NT2/D1 (cell line): ENCODE results near the gene TSPAN16.

Experiments used
- DNase-seq: peaks from one replicate; pipeline ENCODE4 v3.0.0-alpha.2; 2011; ENCODE audit warnings: low read depth, low spot score
- H3K27me3 ChIP-seq: 2 replicates; pipeline ENCODE4 v1.6.0; 2011; ENCODE audit warnings: mild to moderate bottlenecking; ENCODE audit not compliant: insufficient read length, insufficient read depth
- H3K36me3 ChIP-seq: 2 replicates; pipeline ENCODE4 v1.6.1; 2011; ENCODE audit warnings: mild to moderate bottlenecking, low read length, mixed read lengths; ENCODE audit not compliant: insufficient read depth, insufficient read length
- H3K4me1 ChIP-seq: 2 replicates; pipeline ENCODE4 v1.5.1; 2011; ENCODE audit not compliant: insufficient read depth, insufficient read length
- H3K4me3 ChIP-seq: 2 replicates; pipeline ENCODE4 v1.5.1; 2011; ENCODE audit warnings: low read depth; ENCODE audit not compliant: insufficient read length
- H3K9ac ChIP-seq: 2 replicates; pipeline ENCODE4 v1.6.0; 2011; ENCODE audit warnings: low read depth; ENCODE audit not compliant: insufficient read length
- H3K9me3 ChIP-seq: 2 replicates; pipeline ENCODE4 v1.5.1; 2011; ENCODE audit warnings: mild to moderate bottlenecking, low read length; ENCODE audit not compliant: insufficient read depth
- SUZ12 ChIP-seq: IDR thresholded peaks from 2 replicates; pipeline ENCODE4 v1.6.1; 2011; ENCODE audit not compliant: insufficient read length, insufficient read depth; ENCODE audit errors: extremely low read depth
- YY1 ChIP-seq: IDR thresholded peaks from 2 replicates; pipeline ENCODE4 v1.6.1; 2011; ENCODE audit not compliant: insufficient read length, insufficient read depth
- ZNF274 ChIP-seq: IDR thresholded peaks from 2 replicates; pipeline ENCODE4 v1.6.1; 2011; ENCODE audit warnings: mild to moderate bottlenecking, low read depth, low read length

The TSPAN16 gene

DNA sequence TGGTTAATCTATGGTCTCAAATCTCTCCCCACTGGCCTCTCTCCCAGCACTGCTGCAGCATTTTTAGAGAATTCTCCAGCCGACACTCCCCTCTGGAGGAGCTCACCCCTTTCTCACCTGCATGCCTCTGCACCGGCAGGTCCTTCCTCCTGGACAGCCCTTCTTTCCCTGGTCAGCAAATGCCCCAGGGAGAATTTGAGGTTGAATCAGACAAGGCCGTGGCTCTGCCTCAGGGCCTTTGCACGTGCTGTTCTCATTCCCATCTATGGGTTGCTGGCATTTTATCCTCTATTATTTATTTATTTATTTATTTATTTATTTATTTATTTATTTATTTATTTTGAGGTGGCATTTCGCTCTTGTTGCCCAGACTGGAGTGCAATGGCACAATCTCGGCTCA is 32.2 kb upstream of the TSPAN16 start:
- TF ChIP-seq ZNF274 = no peak
- no peak for TF ChIP-seq SUZ12
- no peak for TF ChIP-seq YY1
- Histone ChIP-seq H3K4me1 (peaks cover 5% of the 10 kb centered on the region), H3K9ac (no peak overlapping the region), H3K27me3 (no peaks in the 10 kb centered on the region), H3K36me3 (no peaks in the 10 kb centered on the region), H3K4me3 (no peak overlapping the region), H3K9me3 (no peaks in the 10 kb centered on the region)
- no peak for DNase-seq

- H3K9ac ChIP-seq = no peak overlapping the region
- no peaks in the 10 kb centered on the region for H3K36me3 ChIP-seq
- no peak for DNase-seq
- H3K27me3 ChIP-seq = no peaks in the 10 kb centered on the region
- no peak overlapping the region for H3K4me3 ChIP-seq
- peaks cover 5% of the 10 kb centered on the region for H3K4me1 ChIP-seq
- TF ChIP-seq YY1 = no peak
- no peak for TF ChIP-seq ZNF274
- TF ChIP-seq SUZ12 = no peak
- no peaks in the 10 kb centered on the region for H3K9me3 ChIP-seq
Observed at GRCh38 chr19:11264452-11265176, 31.3 kb upstream of the TSPAN16 start.

DNA sequence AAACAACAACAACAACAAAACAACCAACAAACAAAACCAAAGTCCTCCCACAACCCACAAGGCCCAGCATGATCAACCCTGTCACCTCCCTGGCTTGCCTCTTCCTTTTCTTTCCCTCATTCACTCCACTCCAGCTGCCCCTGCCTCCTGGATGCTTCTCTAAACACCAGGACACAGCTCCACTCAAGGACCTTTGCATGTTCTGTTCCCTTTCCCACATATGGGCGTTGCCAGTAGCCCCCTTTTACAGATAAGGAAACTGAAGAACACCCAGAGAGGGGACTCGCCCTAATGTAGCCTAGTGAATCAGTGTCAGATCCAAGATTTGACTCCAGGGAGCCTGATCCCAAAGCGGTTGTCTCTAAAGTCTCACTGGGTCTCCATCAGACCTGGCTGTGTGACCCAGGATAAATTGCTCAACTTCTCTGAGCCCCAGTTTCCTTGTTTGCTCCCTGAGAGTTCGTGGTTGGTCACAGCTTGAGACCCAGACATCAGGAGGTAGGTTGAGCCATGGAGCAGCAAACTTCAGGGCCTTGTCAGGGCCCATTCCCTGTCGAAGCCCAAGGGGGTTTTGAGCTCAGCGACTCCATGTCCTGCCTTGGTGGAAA is 30.7 kb upstream of the TSPAN16 start:
- Histone ChIP-seq H3K27me3 (no peaks in the 10 kb centered on the region), H3K9ac (no peak overlapping the region), H3K9me3 (no peaks in the 10 kb centered on the region), H3K36me3 (no peaks in the 10 kb centered on the region), H3K4me3 (no peak overlapping the region), H3K4me1 (peaks cover 5% of the 10 kb centered on the region)
- TF ChIP-seq SUZ12 (no peak), YY1 (no peak), ZNF274 (no peak)
- DNase-seq = no peak

DNA sequence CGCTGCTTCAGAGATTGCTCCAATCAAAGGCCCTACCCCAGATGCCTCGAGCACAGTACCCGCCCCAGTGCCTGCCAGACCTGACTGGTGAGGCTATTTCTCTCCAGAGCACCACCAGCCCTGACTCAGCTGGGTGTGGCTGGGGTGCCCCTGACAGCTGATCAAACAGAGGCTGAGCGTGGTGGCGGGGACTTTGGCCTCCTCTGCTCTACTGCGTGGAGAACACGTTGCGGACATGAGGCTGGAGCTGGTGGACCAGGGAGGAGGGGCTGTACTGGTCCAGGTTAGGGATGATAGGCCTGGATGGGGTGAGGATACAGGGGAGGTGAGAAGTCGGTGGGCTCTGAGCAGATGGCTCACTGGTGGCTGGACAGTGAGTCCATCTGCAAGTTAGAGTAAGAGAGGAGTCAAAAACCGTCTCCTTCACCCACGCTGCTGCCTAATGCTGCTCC is 30.1 kb upstream of the TSPAN16 start:
- Histone ChIP-seq H3K4me3 (no peak overlapping the region), H3K4me1 (peaks cover 5% of the 10 kb centered on the region), H3K9me3 (no peaks in the 10 kb centered on the region), H3K36me3 (no peaks in the 10 kb centered on the region), H3K27me3 (no peaks in the 10 kb centered on the region), H3K9ac (peak overlapping the region; percentile 16)
- TF ChIP-seq YY1 (no peak), ZNF274 (no peak), SUZ12 (no peak)
- DNase-seq = no peak

DNA sequence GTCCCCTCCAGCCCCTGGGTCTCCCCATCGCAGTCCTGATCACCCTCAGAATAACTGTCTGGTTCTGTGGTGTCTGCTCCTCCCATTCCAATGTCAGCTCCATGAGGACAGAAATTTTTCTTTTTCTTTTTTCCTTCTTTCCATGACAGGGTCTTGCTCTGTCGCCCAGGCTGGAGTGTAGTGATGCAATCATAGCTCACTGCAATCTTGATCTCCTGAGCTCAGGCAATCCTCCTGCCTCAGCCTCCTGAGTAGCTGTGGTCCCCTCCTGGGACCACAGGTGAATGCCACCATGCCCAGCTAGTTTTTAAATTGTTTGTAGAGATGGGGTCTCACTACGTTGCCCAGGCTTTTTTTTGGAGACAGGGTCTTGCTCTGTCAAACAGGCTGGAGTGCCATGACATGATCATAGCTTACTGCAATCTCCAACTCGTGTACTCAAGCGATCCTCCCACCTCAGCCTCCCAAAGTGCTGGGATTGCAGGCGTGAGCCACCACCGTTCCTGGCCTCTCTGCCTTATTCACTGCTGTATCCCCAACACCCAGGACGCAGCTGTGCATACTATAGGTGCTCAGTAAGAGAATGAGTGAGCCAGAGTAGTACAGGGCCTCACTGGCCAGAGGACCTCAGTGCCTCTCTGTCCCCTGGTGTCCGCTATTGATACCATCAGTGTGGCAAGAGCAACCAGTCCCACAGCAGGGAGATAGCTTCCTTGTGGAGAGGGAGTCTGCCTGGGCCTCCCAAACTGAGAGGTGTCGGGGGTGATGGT is 28.5 kb upstream of the TSPAN16 start:
- Histone ChIP-seq H3K9me3 (no peaks in the 10 kb centered on the region), H3K27me3 (no peaks in the 10 kb centered on the region), H3K9ac (no peak overlapping the region), H3K36me3 (no peaks in the 10 kb centered on the region), H3K4me3 (no peak overlapping the region), H3K4me1 (peaks cover 4% of the 10 kb centered on the region)
- DNase-seq = no peak
- TF ChIP-seq YY1 = no peak
- TF ChIP-seq ZNF274 = no peak
- TF ChIP-seq SUZ12 = no peak

DNA sequence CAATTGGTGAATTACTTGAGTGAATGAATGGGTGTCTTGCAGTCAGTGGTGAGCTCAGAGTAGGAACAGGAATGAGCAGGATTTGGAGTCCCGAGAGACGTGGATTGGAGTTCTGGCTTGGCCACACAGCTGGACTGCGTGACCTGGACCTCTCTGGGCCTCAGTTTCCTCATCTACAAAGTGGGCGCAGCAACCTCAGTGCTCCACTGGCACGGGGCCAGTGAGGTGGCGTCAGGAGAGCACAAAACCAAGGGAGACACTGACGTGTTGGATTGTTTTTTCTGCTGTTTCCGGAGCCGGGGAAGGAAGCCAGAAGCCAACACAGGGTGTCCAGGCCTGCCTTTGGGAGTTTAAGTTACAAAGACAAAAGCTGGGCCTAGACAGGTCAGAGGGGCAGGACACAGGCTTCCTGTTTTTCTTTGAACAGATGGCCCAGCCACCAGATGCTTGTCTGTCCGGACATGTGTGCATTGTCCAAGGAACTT is 27.1 kb upstream of the TSPAN16 start:
- TF ChIP-seq ZNF274 (no peak), SUZ12 (no peak), YY1 (no peak)
- H3K36me3 ChIP-seq = no peaks in the 10 kb centered on the region
- no peak for DNase-seq
- H3K9me3 ChIP-seq = no peaks in the 10 kb centered on the region
- H3K9ac ChIP-seq = peak overlapping the region; percentile 16
- H3K4me3 ChIP-seq = no peak overlapping the region
- no peaks in the 10 kb centered on the region for H3K27me3 ChIP-seq
- peaks cover 4% of the 10 kb centered on the region for H3K4me1 ChIP-seq

GRCh38 chr19:11269408-11269807 is 26.6 kb upstream of the TSPAN16 start:
- no peaks in the 10 kb centered on the region for H3K36me3 ChIP-seq
- H3K27me3 ChIP-seq = no peaks in the 10 kb centered on the region
- H3K4me1 ChIP-seq = peaks cover 4% of the 10 kb centered on the region
- no peak for DNase-seq
- no peak overlapping the region for H3K4me3 ChIP-seq
- H3K9me3 ChIP-seq = no peaks in the 10 kb centered on the region
- H3K9ac ChIP-seq = no peak overlapping the region
- no peak for TF ChIP-seq ZNF274
- TF ChIP-seq SUZ12 = no peak
- TF ChIP-seq YY1 = no peak
